ENCODE results near the gene KIF6.
"Not testable (repeated sequence)": the region's sequence is repeated elsewhere in the genome, so short reads cannot be mapped to it uniquely, and the experiment has no call there.

Gene KIF6

GRCh38 chr6:39543095-39543494 is 182.1 kb downstream of the KIF6 start:
- no peak for DNase-seq

GRCh38 chr6:39540454-39540853 is 184.8 kb downstream of the KIF6 start:
- DNase-seq, result no peak

- DNase-seq, result no peak
Observed at GRCh38 chr6:39530201-39530759, 194.9 kb downstream of the KIF6 start.

GRCh38 chr6:39527792-39528564 is 197.2 kb downstream of the KIF6 start:
- no peak for DNase-seq

- DNase-seq, result no peak
Observed at GRCh38 chr6:39524007-39524406, 201.2 kb downstream of the KIF6 start.

GRCh38 chr6:39521958-39522357 is 203.2 kb downstream of the KIF6 start:
- no peak for DNase-seq

- DNase-seq, result no peak
Observed at GRCh38 chr6:39520916-39521315, 204.3 kb downstream of the KIF6 start.

- no peak for DNase-seq
Observed at GRCh38 chr6:39520411-39520810, 204.8 kb downstream of the KIF6 start.

- no peak for DNase-seq
Observed at GRCh38 chr6:39518221-39518620, 207.0 kb downstream of the KIF6 start.

GRCh38 chr6:39517756-39518155 is 207.5 kb downstream of the KIF6 start:
- DNase-seq, result no peak

- DNase-seq, result no peak
Observed at GRCh38 chr6:39516471-39516870, 208.7 kb downstream of the KIF6 start.

GRCh38 chr6:39515471-39515870 is 209.7 kb downstream of the KIF6 start:
- DNase-seq, result no peak

- DNase-seq, result no peak
Observed at GRCh38 chr6:39515006-39515405, 210.2 kb downstream of the KIF6 start.

GRCh38 chr6:39509831-39510230 is 215.4 kb downstream of the KIF6 start:
- DNase-seq, result not testable (repeated sequence)

GRCh38 chr6:39508515-39508914 is 216.7 kb downstream of the KIF6 start:
- DNase-seq, result peak in 1 of 2 experiments; percentile 8

- DNase-seq, result no peak
Observed at GRCh38 chr6:39507331-39507998, 217.7 kb downstream of the KIF6 start.

GRCh38 chr6:39502362-39502955 is 222.7 kb downstream of the KIF6 start:
- not testable (repeated sequence) for DNase-seq

GRCh38 chr6:39499053-39499452 is 226.2 kb downstream of the KIF6 start:
- no peak for DNase-seq

GRCh38 chr6:39498096-39498495 is 227.1 kb downstream of the KIF6 start:
- no peak for DNase-seq

- DNase-seq, result no peak
Observed at GRCh38 chr6:39496915-39497314, 228.3 kb downstream of the KIF6 start.

- DNase-seq, result no peak
Observed at GRCh38 chr6:39496456-39496855, 228.8 kb downstream of the KIF6 start.

- no peak for DNase-seq
Observed at GRCh38 chr6:39495640-39496039, 229.6 kb downstream of the KIF6 start.

GRCh38 chr6:39494998-39495397 is 230.2 kb downstream of the KIF6 start:
- DNase-seq, result no peak

- no peak for DNase-seq
Observed at GRCh38 chr6:39493777-39494176, 231.4 kb downstream of the KIF6 start.
